ENCODE results near the gene GPR132.
"Not testable (repeated sequence)": the region's sequence is repeated elsewhere in the genome, so short reads cannot be mapped to it uniquely, and the experiment has no call there.

The GPR132 gene, protein sequence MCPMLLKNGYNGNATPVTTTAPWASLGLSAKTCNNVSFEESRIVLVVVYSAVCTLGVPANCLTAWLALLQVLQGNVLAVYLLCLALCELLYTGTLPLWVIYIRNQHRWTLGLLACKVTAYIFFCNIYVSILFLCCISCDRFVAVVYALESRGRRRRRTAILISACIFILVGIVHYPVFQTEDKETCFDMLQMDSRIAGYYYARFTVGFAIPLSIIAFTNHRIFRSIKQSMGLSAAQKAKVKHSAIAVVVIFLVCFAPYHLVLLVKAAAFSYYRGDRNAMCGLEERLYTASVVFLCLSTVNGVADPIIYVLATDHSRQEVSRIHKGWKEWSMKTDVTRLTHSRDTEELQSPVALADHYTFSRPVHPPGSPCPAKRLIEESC

GRCh38 chr14:105065280-105066228 lies at the start of gene GPR132:
Gene GPR132, minus strand, starts transcription at chr14:105065430. Its CDS starts 10,010 bp downstream, at chr14:105055420.
- DNase-seq = no peak

- DNase-seq = not testable (repeated sequence)
Observed at GRCh38 chr14:105109243-105109642, 44.0 kb upstream of the GPR132 start.

GRCh38 chr14:105108516-105108864 lies 43.3 kb upstream of the GPR132 start:
- DNase-seq = no peak

GRCh38 chr14:105107781-105108515 lies 42.7 kb upstream of the GPR132 start:
- DNase-seq = no peak

GRCh38 chr14:105107351-105107750 lies 42.1 kb upstream of the GPR132 start:
- no peak for DNase-seq

DNA sequence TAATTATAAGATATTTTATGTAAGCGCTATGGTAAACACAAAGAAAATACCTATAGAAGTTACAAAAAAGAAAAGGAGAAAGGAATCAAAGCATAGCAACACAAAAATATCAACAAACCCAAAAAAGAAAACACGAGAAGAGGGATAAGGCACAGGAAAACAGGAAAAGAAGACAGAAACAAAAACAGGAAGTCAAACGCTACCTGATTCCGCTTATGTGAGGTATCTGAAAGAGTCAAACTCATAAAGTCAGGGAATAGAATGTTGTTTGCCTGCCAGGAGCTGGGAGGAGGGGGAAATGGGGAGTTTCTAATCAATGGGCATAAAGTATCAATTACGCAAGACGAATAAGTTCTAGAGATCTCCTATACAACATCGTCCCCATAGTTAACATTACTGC lies 39.9 kb upstream of the GPR132 start:
- no peak for DNase-seq

DNA sequence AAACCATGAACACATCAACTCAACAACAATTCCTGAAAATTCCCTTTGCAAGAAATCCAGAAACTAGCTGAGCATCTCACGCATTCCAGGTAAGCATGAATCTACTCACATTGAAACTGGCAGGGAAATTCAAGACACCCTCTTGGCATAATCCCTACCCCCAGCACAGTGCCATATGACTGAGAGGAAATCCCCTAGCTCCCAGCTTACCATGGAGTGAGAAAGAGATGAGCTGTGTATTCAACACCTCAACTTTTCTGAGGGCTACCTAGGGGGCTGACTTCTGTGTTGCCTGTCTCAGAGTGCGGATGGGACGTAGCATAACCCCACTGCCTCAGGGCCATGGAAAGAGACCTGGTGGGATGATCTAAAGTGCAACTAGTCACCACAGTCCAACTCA lies 37.7 kb upstream of the GPR132 start:
- no peak for DNase-seq

DNA sequence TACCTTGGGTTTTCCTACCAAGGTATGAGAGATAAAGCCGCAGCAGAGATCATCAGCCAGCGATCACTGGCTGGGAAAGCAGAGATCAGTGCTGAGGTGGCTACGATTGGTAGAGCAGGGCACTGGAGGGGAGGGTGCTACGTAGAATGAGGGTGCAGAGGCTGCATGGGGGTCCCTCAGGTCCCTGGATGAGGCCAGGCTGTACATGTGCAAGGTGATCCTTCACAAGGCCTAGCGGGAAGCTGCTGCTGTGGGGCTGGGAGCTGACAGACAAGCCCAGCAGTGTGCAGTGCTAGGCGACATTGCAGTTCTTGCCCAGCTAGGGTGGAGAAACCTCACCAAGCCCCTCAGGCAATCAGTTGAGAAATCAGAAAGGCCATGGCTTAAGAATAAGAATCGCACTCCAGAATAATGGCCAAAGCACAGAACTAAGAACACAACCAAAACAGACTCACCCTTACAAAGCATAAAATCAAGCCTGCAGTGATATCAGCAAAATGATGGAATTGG lies 37.2 kb upstream of the GPR132 start:
- DNase-seq = no peak

- DNase-seq = no peak
Observed at GRCh38 chr14:105100910-105101309, 35.7 kb upstream of the GPR132 start.

DNA sequence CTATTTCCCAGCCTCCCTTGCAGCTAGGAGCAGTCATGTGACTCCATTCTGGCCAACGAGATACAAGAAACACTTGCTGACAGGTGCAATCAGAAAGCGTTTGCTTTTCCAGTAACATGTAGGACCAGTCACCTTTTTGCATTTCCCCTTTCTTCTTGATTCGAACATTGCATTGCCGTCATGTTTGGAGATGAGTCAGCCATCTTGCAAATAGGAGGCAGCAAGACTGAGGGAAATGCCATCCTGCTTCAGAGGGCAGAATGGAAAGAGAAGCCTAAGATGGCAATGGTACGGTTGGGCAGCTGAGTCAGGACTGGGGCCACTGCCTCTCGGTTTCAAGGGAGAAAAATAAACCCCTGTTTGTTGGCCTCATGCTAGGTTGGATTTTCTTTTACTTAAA lies 34.5 kb upstream of the GPR132 start:
- DNase-seq = no peak

GRCh38 chr14:105098316-105098715 lies 33.1 kb upstream of the GPR132 start:
- DNase-seq = no peak

DNA sequence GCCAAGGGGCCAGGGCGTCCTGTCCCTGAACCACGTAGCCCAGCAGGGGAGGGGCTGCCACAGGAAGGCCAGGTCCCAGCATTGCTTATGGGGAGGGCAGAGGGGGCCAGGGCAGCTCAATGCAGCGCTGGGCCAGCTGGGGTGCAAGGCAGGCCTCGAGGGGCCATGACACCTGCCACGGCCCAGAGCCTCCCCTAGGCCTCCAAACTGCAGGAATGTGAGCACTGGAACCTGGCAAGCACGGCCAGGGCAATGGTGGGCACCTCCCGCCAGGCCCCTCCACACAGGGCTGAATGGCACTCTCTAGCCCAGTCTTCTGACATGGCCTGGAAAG lies 32.5 kb upstream of the GPR132 start:
- no peak for DNase-seq

- no peak for DNase-seq
Observed at GRCh38 chr14:105096206-105096875, 31.1 kb upstream of the GPR132 start.

GRCh38 chr14:105095236-105095805 lies 30.1 kb upstream of the GPR132 start:
- DNase-seq = no peak

DNA sequence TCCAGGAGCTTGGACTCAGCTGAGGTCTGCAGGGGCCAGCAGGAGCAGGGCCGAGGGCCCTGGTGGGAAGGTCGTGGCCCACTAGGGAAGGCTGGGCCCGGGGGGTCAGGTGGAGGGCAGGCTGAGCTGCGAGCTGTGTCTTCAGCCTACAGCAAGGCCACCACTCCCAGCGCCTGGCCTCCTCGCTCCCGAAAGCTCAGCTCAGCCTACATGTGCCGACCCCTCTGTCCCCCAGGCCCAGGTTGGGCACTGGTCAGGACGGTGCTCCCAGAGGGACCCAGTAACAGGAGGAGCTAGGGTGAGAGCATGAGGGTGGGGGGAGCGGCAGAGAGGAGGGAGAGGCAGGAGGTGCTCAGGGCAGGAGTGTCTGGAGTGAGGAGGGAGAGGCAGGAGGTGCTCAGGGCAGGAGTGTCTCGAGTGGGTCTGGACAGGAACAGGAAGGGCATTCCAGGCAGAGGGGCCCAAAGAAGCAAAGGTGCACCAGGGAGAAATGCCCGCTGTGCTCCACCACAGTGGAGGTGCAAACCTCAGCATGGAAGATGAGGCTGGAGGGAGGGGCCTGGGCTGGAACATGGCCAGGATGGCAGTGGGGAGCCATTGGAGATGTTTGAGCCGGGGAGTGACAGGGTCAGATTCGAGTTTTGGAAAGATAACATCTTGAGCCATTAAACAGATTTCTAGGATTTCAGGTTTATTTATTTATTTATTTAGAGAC lies 29.1 kb upstream of the GPR132 start:
- DNase-seq = no peak

- no peak for DNase-seq
Observed at GRCh38 chr14:105093431-105094192, 28.4 kb upstream of the GPR132 start.

DNA sequence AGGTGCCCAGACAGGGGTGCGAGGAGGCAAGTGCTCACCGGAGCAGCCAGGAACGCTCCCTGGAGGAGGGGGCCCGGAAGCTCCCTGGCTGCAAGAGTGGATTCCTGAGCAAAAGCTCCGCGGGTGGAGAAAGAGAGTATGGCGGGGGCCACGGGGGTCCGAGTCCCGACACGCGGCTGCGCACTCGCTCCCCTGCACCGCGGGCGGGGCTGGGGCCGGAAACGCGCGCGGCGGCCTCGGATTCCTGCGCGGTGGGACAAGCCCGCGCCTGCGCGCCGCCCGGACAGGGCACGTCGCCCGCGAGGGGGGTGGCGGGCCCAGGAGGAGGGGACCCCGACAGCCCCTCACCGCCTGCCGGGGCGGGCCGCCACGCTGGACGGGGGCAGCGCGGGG lies 27.8 kb upstream of the GPR132 start:
- DNase-seq = no peak

DNA sequence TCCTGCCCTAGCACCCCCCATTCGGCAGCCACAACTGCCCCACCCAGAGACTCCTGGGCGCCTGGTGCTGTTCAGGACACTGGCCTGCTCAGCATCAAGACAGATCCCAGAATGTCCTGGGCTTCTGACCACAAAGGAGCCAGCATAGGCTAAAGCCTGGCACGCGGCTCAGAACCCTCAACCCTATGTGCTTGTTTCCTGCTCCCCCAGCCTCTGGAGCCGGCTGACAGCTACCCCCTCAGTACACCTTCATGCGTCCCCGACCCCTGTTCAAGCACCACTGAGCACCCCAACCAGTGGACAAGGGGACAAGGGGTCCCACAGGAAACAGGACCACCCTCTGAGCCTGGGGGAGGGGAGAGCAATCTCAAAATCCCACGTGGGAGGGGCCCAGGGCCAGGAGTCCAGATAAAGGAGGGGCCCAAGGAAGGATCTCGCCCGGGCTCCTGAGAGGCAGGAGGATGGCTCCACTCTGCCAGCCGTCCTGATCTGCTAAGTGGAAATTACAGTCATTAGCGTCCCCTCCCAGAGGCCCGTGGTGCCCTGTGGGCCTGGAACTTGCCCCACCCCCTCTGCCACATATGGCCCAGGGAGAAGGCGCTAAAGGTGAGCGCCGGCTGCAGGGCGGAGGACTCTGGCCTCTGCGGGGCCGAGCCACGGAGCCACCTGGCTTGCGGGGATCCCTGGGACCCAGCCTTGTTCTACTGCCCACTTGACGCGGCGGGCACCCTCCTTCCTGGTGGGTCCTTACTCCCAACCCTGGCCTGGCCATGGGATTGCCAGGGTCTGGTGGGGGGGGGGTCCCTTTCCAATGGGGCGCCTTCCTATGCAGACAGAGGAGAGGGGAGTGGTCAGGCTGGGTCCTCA lies 27.2 kb upstream of the GPR132 start:
- DNase-seq = no peak

DNA sequence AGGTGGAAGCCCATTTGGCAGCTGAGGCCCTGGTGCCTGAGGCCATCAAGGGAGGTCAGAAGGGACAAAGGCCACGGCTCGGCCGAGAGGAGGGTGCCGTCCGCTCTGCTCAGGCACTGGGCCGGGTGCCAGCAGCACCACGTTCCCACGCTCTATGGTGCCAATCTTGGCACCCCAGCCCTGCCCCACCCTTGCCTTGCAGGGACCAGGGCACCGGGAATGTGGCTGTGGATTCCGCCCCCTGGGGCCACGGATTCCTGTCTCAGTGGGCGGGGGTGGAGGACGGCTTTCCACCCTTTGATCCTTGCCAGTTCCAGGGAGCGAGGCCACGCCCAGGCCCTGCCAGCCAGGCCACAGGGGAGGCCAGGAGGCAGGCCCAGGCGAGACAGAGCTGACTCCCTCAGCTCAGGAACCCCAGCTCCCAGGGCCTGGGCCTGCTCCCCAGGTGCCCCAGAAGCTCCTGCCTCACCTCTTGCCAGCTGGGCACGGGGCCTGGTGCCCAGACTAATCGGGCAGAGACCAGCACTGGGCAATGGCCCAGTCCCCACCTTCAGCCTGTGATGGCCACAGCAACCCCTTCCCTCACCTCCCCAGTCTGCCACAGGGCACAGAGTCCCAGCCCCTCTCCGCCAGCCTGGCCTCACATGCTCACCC lies 26.4 kb upstream of the GPR132 start:
- DNase-seq = peak; percentile 80
